Lung (tissue), 12 donors: ENCODE measurements around the gene CDK3. TPM values are rescaled to one million over a fixed set of nuclear protein-coding genes. Genes with fewer than 3 reads are reported as not detected.

Experiments used
- ATAC-seq: fragments of 200-7000 bp; cut with Tn5 transposase; one replicate; pipeline ENCODE4 v1.9.1; 2020; ENCODE audit warnings: moderate number of reproducible peaks; ENCODE audit not compliant: insufficient read depth, low FRiP score
- DNase-seq, 3 donors: peaks; one replicate each; pipeline ENCODE4 v3.0.0-alpha.2; 2013 to 2017
- H3K27ac ChIP-seq, 2 donors: one replicate each; pipeline ENCODE4 v1.5.1; 2013; ENCODE audit warnings: mild to moderate bottlenecking in 2 of 2, moderate library complexity in 2 of 2, control low read depth in 1 of 2, inconsistent platforms in 1 of 2, low read depth in 1 of 2, low read length in 1 of 2
- H3K27me3 ChIP-seq, 3 donors: one replicate each; pipeline ENCODE4 v1.5.1; 2013; ENCODE audit warnings: low read length in 2 of 3; ENCODE audit not compliant: control insufficient read depth in 3 of 3, insufficient read depth in 3 of 3
- H3K36me3 ChIP-seq, 4 donors: one replicate each; pipeline ENCODE4 v1.5.1; 2013; ENCODE audit warnings: low read length in 4 of 4, mild to moderate bottlenecking in 1 of 4, moderate library complexity in 1 of 4; ENCODE audit not compliant: control insufficient read depth in 4 of 4, insufficient read depth in 4 of 4
- H3K4me1 ChIP-seq, 5 donors: one replicate each; pipeline ENCODE4 v1.5.1; 2013; ENCODE audit warnings: low read length in 5 of 5, mild to moderate bottlenecking in 2 of 5, moderate library complexity in 1 of 5; ENCODE audit not compliant: control insufficient read depth in 5 of 5, insufficient read depth in 5 of 5
- H3K4me3 ChIP-seq: one replicate; pipeline ENCODE4 v1.5.1; 2013; ENCODE audit warnings: mild to moderate bottlenecking, control low read depth, moderate library complexity
- H3K9ac ChIP-seq, 2 donors: one replicate each; pipeline ENCODE4 v1.5.1; 2013; ENCODE audit warnings: low read length in 2 of 2, control low read depth in 1 of 2; ENCODE audit not compliant: insufficient read depth in 1 of 2
- H3K9me3 ChIP-seq, 4 donors: one replicate each; pipeline ENCODE4 v1.5.1; 2013; ENCODE audit warnings: low read length in 3 of 4, mild to moderate bottlenecking in 1 of 4, moderate library complexity in 1 of 4; ENCODE audit not compliant: control insufficient read depth in 4 of 4, insufficient read depth in 3 of 4
- CTCF ChIP-seq: IDR thresholded peaks from 2 replicates; pipeline ENCODE4 v1.5.1; 2012; ENCODE audit warnings: mild to moderate bottlenecking; ENCODE audit errors: control extremely low read depth, extremely low read depth
- WGBS, 2 donors: extraction: QIAGEN DNeasy Blood & Tissue Kit; methylation state at CpG; one replicate each; pipeline ENCODE4 v1.1.7; 2013; 5-methylcytosine and 5-hydroxymethylcytosine counted together
- polyA plus RNA-seq, 2 donors: library from polyadenylated mRNA; stranded (reverse); fragments of 200-250 nt; gene quantifications; one replicate each; pipeline ENCODE4 v1.2.1, GENCODE V29; 2013
- total RNA-seq, 2 donors: library from RNA; depleted of rRNA in 1 of 2; stranded (reverse); fragments of >200 nt in 1 of 2; gene quantifications; one replicate each; pipeline ENCODE4 v1.2.1, GENCODE V29; 2014 to 2021
- donor health status: control.
- donor health status: control.
- donor health status: Bipolar disorder and iron deficiency.
- donor health status: healthy.
- donor health status: DM: yes; HTN: yes; CAD: no.

CDK3 gene
- total and polyA plus RNA-seq, 4 donors, result 7.3 to 15.7 (median 7.8) TPM

GRCh38 chr17:76033139-76033538, 32.5 kb downstream of the CDK3 start:
- Histone ChIP-seq H3K4me1 (peaks cover 0 to 15% (median 0%) of the 10 kb centered on the region in 5 donors), H3K9me3 (no peaks in the 10 kb centered on the region), H3K27me3 (no peaks in the 10 kb centered on the region), H3K9ac (no peak overlapping the region), H3K4me3 (no peak overlapping the region), H3K36me3 (peaks cover 0 to 3% (median under 1%) of the 10 kb centered on the region in 4 donors), H3K27ac (no peak overlapping the region)
- no peak for TF ChIP-seq CTCF
- ATAC-seq, result no peak
- WGBS, 2 donors, result 95 to 97% methylated on average over 6 of the region's 6 CpGs
- DNase-seq, result no peak

GRCh38 chr17:76034428-76035350, 34.0 kb downstream of the CDK3 start:
- 93 to 94% methylated on average over 13 of the region's 13 CpGs for WGBS, 2 donors
- Histone ChIP-seq H3K36me3 (peaks cover 5 to 16% (median 11%) of the 10 kb centered on the region in 4 donors), H3K9me3 (no peaks in the 10 kb centered on the region), H3K27ac (no peak overlapping the region), H3K4me3 (no peak overlapping the region), H3K4me1 (peaks cover 0 to 11% (median 0%) of the 10 kb centered on the region in 5 donors), H3K9ac (no peak overlapping the region), H3K27me3 (no peaks in the 10 kb centered on the region)
- no peak for DNase-seq
- no peak for TF ChIP-seq CTCF
- ATAC-seq, result no peak

GRCh38 chr17:76036497-76037261, 36.0 kb downstream of the CDK3 start:
- Histone ChIP-seq H3K4me1 (peaks cover 0 to 9% (median 0%) of the 10 kb centered on the region in 5 donors), H3K36me3 (peaks cover 17 to 33% (median 28%) of the 10 kb centered on the region in 4 donors), H3K27me3 (no peaks in the 10 kb centered on the region), H3K27ac (no peak overlapping the region), H3K9ac (no peak overlapping the region), H3K4me3 (no peak overlapping the region), H3K9me3 (no peaks in the 10 kb centered on the region)
- ATAC-seq (no peak), DNase-seq (no peak)
- 63 to 76% methylated on average over 22 of the region's 22 CpGs for WGBS, 2 donors
- TF ChIP-seq CTCF, result no peak
